Stomach (tissue), 4 donors: ENCODE data around the gene DZIP1L.

Experiments
- CTCF ChIP-seq, 7 experiments: fragments of 450-650 bp in 4 of 7; fragments of 200-600 bp in 3 of 7; sonication (generic) in 3 of 7; IDR thresholded peaks; one replicate each; pipeline ENCODE4 v1.5.1; 2016 to 2019; ENCODE audit warnings: antibody characterized with exemption in 7 of 7, control low read depth in 2 of 7, mild to moderate bottlenecking in 1 of 7
- POLR2A ChIP-seq, 4 donors: fragments of 450-650 bp; IDR thresholded peaks; one replicate each; pipeline ENCODE4 v1.6.1; 2016; ENCODE audit warnings: antibody characterized with exemption in 4 of 4, control low read depth in 2 of 4, mild to moderate bottlenecking in 1 of 4, moderate library complexity in 1 of 4
- POLR2AphosphoS5 ChIP-seq, 3 donors: sonication (generic); formaldehyde crosslinking; IDR thresholded peaks; one replicate each; pipeline ENCODE4 v1.6.1; 2016; ENCODE audit warnings: antibody characterized with exemption in 3 of 3

- TF ChIP-seq CTCF (IDR thresholded peaks at IDR 0.05) (no peak), POLR2A (IDR thresholded peaks at IDR 0.05) (no peak), POLR2AphosphoS5 (IDR thresholded peaks at IDR 0.05) (no peak)
These were observed 42.6 kb downstream of the DZIP1L start for GRCh38 chr3:138072796-138073195.
